Esophagus (tissue), 2 donors: ENCODE results near the gene LAPTM4A. TPM values are rescaled to one million over a fixed set of nuclear protein-coding genes. Genes with fewer than 3 reads are reported as not detected.

ENCODE experiments used
- H3K27ac ChIP-seq, 2 donors: one replicate each; pipeline ENCODE4 v1.5.1; 2013; ENCODE audit warnings: low read depth in 2 of 2, mild to moderate bottlenecking in 2 of 2, inconsistent platforms in 1 of 2, low read length in 1 of 2, moderate library complexity in 1 of 2
- H3K27me3 ChIP-seq, 2 donors: one replicate each; pipeline ENCODE4 v1.6.1; 2013; ENCODE audit warnings: low read length in 2 of 2, control low read depth in 1 of 2, mild to moderate bottlenecking in 1 of 2; ENCODE audit not compliant: insufficient read depth in 2 of 2, control insufficient read depth in 1 of 2
- H3K36me3 ChIP-seq, 2 donors: one replicate each; pipeline ENCODE4 v1.6.1; 2013; ENCODE audit warnings: low read length in 1 of 2; ENCODE audit not compliant: control insufficient read depth in 2 of 2, insufficient read depth in 2 of 2
- H3K4me1 ChIP-seq, 2 donors: one replicate each; pipeline ENCODE4 v1.6.1; 2013; ENCODE audit warnings: low read length in 1 of 2; ENCODE audit not compliant: control insufficient read depth in 2 of 2, insufficient read depth in 2 of 2
- H3K4me3 ChIP-seq, 2 donors: one replicate each; pipeline ENCODE4 v1.5.1; 2013; ENCODE audit warnings: low read length in 2 of 2, mild to moderate bottlenecking in 2 of 2, low read depth in 1 of 2, moderate library complexity in 1 of 2
- H3K9me3 ChIP-seq, 2 donors: one replicate each; pipeline ENCODE4 v1.6.1; 2013; ENCODE audit warnings: mild to moderate bottlenecking in 2 of 2, low read depth in 1 of 2, low read length in 1 of 2, moderate library complexity in 1 of 2; ENCODE audit not compliant: control insufficient read depth in 2 of 2, insufficient read depth in 1 of 2
- WGBS, 2 donors: extraction: QIAGEN DNeasy Blood & Tissue Kit; methylation state at CpG; one replicate each; pipeline ENCODE4 v1.1.7; 2013; 5-methylcytosine and 5-hydroxymethylcytosine counted together
- polyA plus RNA-seq, 2 donors: library from polyadenylated mRNA; stranded (reverse); fragments of 200-250 nt; gene quantifications; one replicate each; pipeline ENCODE4 v1.2.3, GENCODE V29; 2013
- donor health status: healthy with polysubstance abuse.
- donor health status: Bipolar disorder and iron deficiency.

Gene LAPTM4A
- 100 to 1,000 TPM in 1 of 2 donors, 10 to 100 TPM in 1; 57.7 to 148 TPM for polyA plus RNA-seq

- Histone ChIP-seq H3K27ac (peak within 1 kb of the TSS; percentile 90 to 99), H3K36me3 (no peaks in the 10 kb centered on the region), H3K9me3 (no peaks in the 10 kb centered on the region), H3K4me3 (peak within 1 kb of the TSS; percentile 80 to 84), H3K27me3 (no peaks in the 10 kb centered on the region), H3K4me1 (no peaks in the 10 kb centered on the region)
- 0% methylated on average over 45 of the region's 45 CpGs for WGBS, 2 donors
Observed at GRCh38 chr2:20051532-20052228, at the start of gene LAPTM4A. LAPTM4A (minus strand) TSS chr2:20051628; CDS start chr2:20051520, 108 bp downstream.

DNA sequence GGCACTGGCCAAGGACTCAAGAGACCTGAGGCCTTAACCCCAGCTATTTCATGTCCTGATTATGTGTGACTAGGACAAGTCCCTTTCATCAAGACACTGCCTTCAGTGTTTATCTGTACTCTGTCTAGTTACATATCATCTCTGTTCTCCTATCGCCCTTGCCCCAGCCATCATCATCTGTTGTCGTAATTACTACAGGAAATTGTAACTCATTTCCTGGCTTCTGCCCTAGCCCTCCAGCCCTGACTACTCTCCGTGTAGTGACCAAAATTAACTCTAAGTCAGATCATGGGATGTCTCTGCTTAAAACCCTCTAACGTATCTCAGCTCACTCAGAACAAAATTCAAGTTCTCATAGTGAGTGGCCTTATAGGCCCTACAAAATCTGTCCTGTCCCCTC is 49.3 kb upstream of the LAPTM4A start:
- Histone ChIP-seq H3K36me3 (no peaks in the 10 kb centered on the region), H3K27ac (no peak overlapping the region), H3K9me3 (no peaks in the 10 kb centered on the region), H3K4me3 (no peak overlapping the region), H3K27me3 (no peaks in the 10 kb centered on the region), H3K4me1 (peaks cover 0 to 5% of the 10 kb centered on the region in 2 donors)
- WGBS, 2 donors: 73 to 79% methylated on average over 4 of the region's 4 CpGs

- Histone ChIP-seq H3K4me1 (peaks cover 0 to 4% of the 10 kb centered on the region in 2 donors), H3K9me3 (no peaks in the 10 kb centered on the region), H3K4me3 (no peak overlapping the region), H3K36me3 (no peaks in the 10 kb centered on the region), H3K27ac (no peak overlapping the region), H3K27me3 (no peaks in the 10 kb centered on the region)
- 80 to 84% methylated on average over 6 of the region's 6 CpGs for WGBS, 2 donors
Observed at GRCh38 chr2:20099780-20100179, 48.4 kb upstream of the LAPTM4A start.

DNA sequence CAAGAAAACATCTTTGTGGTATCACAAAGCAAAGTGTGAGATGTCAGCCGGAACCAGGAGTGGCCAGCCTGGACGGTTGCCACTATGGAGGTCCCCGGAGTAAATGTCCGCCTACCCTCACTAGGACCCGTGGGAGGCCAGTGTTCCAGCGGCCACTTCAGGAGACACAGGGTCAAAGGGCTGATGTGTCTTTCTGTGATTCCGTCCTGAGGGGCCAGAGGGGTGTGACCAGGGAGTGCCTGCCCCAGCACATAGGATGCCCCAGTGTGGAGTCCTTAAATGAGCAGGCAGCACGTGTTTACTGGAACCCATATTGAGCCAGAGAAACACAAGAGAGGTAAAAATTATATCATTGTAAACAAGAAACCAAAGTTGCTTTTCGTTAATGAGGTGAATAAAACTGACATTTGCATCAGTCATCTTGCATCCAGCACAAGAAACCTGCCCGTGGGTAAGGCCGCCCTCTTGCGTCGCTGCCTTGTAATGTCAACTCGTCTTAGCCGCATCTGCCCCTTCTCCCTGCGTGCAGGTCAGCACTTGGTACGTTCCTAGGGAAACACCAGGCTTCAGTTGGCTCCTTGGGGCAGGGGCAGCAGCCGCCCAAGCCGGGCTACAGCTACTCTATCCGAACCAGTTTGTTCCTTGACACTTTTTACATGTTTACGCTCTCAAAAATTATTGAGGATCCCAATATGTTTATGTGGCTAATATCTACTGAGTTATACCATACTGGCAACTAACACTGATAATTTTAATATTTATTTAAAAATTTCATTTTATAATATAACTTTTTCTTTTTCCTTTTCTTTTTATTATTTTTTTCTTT is 46.7 kb upstream of the LAPTM4A start:
- WGBS, 2 donors: 19 to 20% methylated on average over 21 of the region's 21 CpGs
- no peaks in the 10 kb centered on the region for H3K36me3 ChIP-seq
- no peak overlapping the region for H3K4me3 ChIP-seq
- H3K9me3 ChIP-seq: no peaks in the 10 kb centered on the region
- no peaks in the 10 kb centered on the region for H3K27me3 ChIP-seq
- H3K4me1 ChIP-seq: peaks cover 0 to 4% of the 10 kb centered on the region in 2 donors
- H3K27ac ChIP-seq: no peak overlapping the region

DNA sequence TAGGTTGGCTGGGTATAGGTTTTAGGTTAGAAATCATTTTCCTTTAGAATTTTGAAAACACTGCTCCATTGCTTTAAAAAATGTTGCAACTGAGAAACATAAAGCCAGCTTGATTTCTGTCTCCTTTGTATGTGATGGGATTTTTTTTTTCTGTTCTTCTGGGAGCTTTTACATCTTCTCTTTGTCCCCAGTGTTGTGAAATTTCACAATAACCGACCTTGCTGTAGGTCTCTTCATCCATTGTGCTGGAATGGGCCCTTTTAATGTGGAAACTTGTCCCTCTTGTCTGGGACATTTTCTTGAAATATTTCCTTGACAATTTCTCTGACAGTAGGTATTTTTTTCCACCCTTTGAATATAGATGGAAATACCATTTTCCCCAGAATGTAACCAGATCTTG is 44.0 kb upstream of the LAPTM4A start:
- no peaks in the 10 kb centered on the region for H3K27me3 ChIP-seq
- no peak overlapping the region for H3K4me3 ChIP-seq
- H3K4me1 ChIP-seq: peaks cover 0 to 13% of the 10 kb centered on the region in 2 donors
- H3K9me3 ChIP-seq: no peaks in the 10 kb centered on the region
- no peaks in the 10 kb centered on the region for H3K36me3 ChIP-seq
- no peak overlapping the region for H3K27ac ChIP-seq
- 76 to 85% methylated on average over 1 of the region's 1 CpG for WGBS, 2 donors

- H3K4me3 ChIP-seq: no peak overlapping the region
- H3K9me3 ChIP-seq: no peaks in the 10 kb centered on the region
- H3K27me3 ChIP-seq: no peaks in the 10 kb centered on the region
- H3K36me3 ChIP-seq: no peaks in the 10 kb centered on the region
- no peak overlapping the region for H3K27ac ChIP-seq
- H3K4me1 ChIP-seq: peaks cover 0 to 13% of the 10 kb centered on the region in 2 donors
Observed at GRCh38 chr2:20094955-20095354, 43.5 kb upstream of the LAPTM4A start.

- 72 to 75% methylated on average over 5 of the region's 5 CpGs for whole genome bisulfite sequencing, 2 donors
- no peak overlapping the region for H3K27ac ChIP-seq
- no peaks in the 10 kb centered on the region for H3K9me3 ChIP-seq
- H3K4me1 ChIP-seq: peaks cover 0 to 13% of the 10 kb centered on the region in 2 donors
- no peaks in the 10 kb centered on the region for H3K36me3 ChIP-seq
- H3K27me3 ChIP-seq: no peaks in the 10 kb centered on the region
- H3K4me3 ChIP-seq: no peak overlapping the region
Observed at GRCh38 chr2:20094142-20094755, 42.8 kb upstream of the LAPTM4A start.

GRCh38 chr2:20093263-20094141 is 42.1 kb upstream of the LAPTM4A start:
- Histone ChIP-seq H3K27me3 (no peaks in the 10 kb centered on the region), H3K27ac (peak overlapping the region in 1 of 2 donors; percentile 63), H3K9me3 (no peaks in the 10 kb centered on the region), H3K4me1 (peaks cover 0 to 13% of the 10 kb centered on the region in 2 donors), H3K36me3 (no peaks in the 10 kb centered on the region), H3K4me3 (no peak overlapping the region)
- 42 to 44% methylated on average over 11 of the region's 11 CpGs for WGBS, 2 donors

DNA sequence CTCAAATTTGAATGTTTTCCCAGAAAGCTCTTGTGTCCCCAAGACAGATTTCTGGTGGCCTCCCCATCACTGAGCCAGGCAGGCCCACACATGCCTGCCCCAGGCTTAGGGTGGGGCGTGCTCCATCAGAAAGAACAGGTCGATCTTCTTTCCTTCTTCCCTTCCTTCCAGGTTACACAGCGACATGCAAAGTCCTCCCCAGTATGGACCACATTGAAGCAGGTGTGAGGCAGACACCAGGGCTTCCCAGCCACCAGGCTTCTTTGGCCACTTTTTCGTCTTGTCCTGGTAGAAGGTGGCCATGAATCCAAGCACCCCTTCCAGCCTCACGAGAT is 41.4 kb upstream of the LAPTM4A start:
- Histone ChIP-seq H3K27ac (peak overlapping the region in 1 of 2 donors; percentile 63), H3K9me3 (no peaks in the 10 kb centered on the region)
- WGBS, 2 donors: 58 to 64% methylated on average over 5 of the region's 5 CpGs

More for the DNA sequence above, 41.4 kb upstream of the LAPTM4A start:
- Histone ChIP-seq H3K36me3 (no peaks in the 10 kb centered on the region), H3K27me3 (no peaks in the 10 kb centered on the region), H3K4me1 (peaks cover 0 to 13% of the 10 kb centered on the region in 2 donors), H3K4me3 (no peak overlapping the region)
